AG10803 (cell line): ENCODE data around the gene CAPN10.

Experiments
- DNase-seq: peaks from one replicate; pipeline ENCODE4 v3.0.0; 2010; ENCODE audit warnings: low read depth
- H3K4me3 ChIP-seq: 2 replicates; pipeline ENCODE4 v1.5.1; 2011; ENCODE audit warnings: mild to moderate bottlenecking, low read length, control low read depth
- CTCF ChIP-seq: conservative IDR thresholded peaks from 2 replicates; pipeline ENCODE4 v1.5.1; 2011; ENCODE audit warnings: mild to moderate bottlenecking, low read length, control low read depth, inconsistent platforms

The CAPN10 gene

GRCh38 chr2:240589375-240589774, 2.8 kb downstream of the CAPN10 start:
- no peak overlapping the region for H3K4me3 ChIP-seq
- TF ChIP-seq CTCF = no peak
- no peak for DNase-seq

- no peak overlapping the region for H3K4me3 ChIP-seq
- no peak for TF ChIP-seq CTCF
- no peak for DNase-seq
Observed at GRCh38 chr2:240589850-240590525, 3.5 kb downstream of the CAPN10 start.

GRCh38 chr2:240590681-240591111, 4.2 kb downstream of the CAPN10 start:
- TF ChIP-seq CTCF = no peak
- no peak overlapping the region for H3K4me3 ChIP-seq
- DNase-seq = no peak

- no peak for TF ChIP-seq CTCF
- no peak for DNase-seq
Observed at GRCh38 chr2:240591226-240591625, 4.7 kb downstream of the CAPN10 start.

GRCh38 chr2:240591784-240592183, 5.2 kb downstream of the CAPN10 start:
- H3K4me3 ChIP-seq = no peak overlapping the region
- no peak for DNase-seq
- no peak for TF ChIP-seq CTCF

More at GRCh38 chr2:240591226-240591625, 4.7 kb downstream of the CAPN10 start:
- H3K4me3 ChIP-seq = no peak overlapping the region

- DNase-seq = no peak
- no peak overlapping the region for H3K4me3 ChIP-seq
- no peak for TF ChIP-seq CTCF
Observed at GRCh38 chr2:240593026-240593702, 6.6 kb downstream of the CAPN10 start.
